ENCODE data around the gene AURKAIP1. TPM values are rescaled to one million over a fixed set of nuclear protein-coding genes. Genes with fewer than 3 reads are reported as not detected.
A peak's percentile ranks its signal among the peaks of the same experiment; 100 is the strongest.

The AURKAIP1 gene
- total and polyA plus RNA-seq, 9 donors: 6.0 to 94.0 (median 73.2) TPM

DNA sequence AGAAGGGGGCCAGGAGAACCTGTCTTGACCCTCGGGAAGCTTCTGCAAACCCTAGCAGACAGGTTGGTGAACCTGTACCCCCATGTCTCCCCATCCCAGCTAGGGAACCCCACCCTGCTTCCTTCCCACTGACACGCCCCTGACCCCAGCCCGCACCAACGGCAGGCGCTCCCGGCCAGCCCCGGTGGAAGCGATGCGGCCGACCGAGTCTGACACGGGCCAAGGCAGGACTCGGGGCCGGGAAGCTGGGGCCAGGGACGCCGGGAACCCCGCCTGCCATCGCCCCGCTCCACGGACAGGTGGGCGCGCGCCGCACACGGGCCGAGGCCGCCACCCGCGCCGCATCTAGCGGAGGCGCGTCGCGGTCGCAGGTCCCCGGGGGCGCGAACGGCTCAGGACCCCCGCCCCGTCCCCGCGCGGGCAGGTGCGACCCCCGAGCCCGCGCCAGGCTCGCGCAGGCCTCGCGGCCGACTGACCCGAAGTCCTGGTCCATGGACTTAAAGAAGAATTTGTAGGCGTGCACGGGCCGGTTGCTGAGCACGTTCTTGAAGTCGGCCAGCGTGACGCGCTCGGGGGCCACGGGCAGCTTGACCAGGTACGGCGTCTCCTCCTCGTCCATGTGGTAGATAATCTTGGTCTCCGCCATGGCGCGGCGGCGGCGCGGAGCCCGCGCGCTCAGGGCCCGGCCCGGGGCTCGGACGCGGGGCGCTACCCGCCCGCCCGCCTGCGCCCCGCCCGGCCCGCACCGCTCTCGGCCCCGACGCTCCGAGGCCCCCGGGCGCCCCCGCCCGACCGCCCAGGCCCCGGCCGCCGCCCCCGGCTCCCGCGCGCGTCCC, 26.4 kb downstream of the AURKAIP1 start:
- H3K36me3 ChIP-seq: no peaks in the 10 kb centered on the region
- H3K4me1 ChIP-seq (ENCODE audit: insufficient read depth): peaks cover 33% of the 10 kb centered on the region
- intact Hi-C loops (cut with DNase I): loop anchor here in 1 of 4 donors (1.0 to 2.0 kb wide), 3 partner anchors 24 to 75 kb away; partner anchors contain the start of genes CCNL2, CPTP, INTS11 and UBE2J2
- H3K9me3 ChIP-seq: no peaks in the 10 kb centered on the region
- DNase-seq: peak in 3 of 5 donors; percentile 64 to 77 (median 66)
- WGBS, 3 donors: 1% methylated on average over 36 to 109 of the region's 109 CpGs
- H3K27me3 ChIP-seq: no peaks in the 10 kb centered on the region
- H3K4me3 ChIP-seq: peak overlapping the region; percentile 46
- H3K27ac ChIP-seq: peak overlapping the region; percentile 20 to 53
- TF ChIP-seq POLR2A (IDR thresholded peaks at IDR 0.05) (no peak), EP300 (IDR thresholded peaks at IDR 0.05) (no peak)
- TF ChIP-seq, protein P1, sequence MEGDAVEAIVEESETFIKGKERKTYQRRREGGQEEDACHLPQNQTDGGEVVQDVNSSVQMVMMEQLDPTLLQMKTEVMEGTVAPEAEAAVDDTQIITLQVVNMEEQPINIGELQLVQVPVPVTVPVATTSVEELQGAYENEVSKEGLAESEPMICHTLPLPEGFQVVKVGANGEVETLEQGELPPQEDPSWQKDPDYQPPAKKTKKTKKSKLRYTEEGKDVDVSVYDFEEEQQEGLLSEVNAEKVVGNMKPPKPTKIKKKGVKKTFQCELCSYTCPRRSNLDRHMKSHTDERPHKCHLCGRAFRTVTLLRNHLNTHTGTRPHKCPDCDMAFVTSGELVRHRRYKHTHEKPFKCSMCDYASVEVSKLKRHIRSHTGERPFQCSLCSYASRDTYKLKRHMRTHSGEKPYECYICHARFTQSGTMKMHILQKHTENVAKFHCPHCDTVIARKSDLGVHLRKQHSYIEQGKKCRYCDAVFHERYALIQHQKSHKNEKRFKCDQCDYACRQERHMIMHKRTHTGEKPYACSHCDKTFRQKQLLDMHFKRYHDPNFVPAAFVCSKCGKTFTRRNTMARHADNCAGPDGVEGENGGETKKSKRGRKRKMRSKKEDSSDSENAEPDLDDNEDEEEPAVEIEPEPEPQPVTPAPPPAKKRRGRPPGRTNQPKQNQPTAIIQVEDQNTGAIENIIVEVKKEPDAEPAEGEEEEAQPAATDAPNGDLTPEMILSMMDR (IDR thresholded peaks at IDR 0.05): no peak

DNA sequence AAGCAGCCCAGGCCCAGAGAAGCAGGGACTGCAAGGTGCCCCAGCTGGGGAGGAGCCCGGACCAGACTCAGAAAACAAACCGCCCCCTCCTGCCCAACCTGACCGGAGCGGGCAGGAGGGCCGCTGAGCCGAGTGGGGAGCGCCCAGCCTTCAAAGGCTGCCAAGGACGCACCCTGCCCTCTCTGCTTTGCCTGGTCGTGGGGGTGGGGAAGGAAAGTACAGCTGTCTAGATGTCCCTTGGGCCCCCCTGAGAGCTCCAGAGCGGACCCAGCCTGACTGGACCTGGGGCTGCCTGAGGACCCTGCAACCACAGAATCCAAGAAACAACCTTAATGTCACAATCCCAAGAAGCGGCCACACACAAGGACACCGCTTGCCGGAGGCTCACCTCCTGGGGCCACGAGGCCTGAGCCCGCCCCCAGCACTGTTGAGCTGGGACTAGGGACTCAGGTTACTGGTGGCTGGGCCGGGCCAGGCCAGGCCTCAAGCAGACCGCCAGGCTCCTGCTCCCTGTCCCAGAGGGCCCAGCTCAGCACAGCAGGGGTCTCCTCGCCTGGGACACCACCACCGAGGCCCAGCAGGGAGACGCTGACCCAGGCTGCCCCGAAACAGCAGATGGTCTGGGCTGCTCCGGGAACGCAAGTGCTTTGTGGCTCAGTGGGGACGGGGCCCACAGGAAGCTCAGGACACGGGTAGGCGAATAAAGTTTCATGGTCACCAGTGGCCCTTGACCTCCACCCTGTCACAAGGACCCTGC, 27.2 kb downstream of the AURKAIP1 start:
- H3K4me3 ChIP-seq: peak overlapping the region; percentile 46
- H3K36me3 ChIP-seq: no peaks in the 10 kb centered on the region
- TF ChIP-seq, protein P1 (IDR thresholded peaks at IDR 0.05): no peak
- no peak for TF ChIP-seq POLR2A (IDR thresholded peaks at IDR 0.05)
- no peak for TF ChIP-seq EP300 (IDR thresholded peaks at IDR 0.05)
- DNase-seq: no peak
- intact Hi-C loops (cut with DNase I): loop anchor here in 1 of 4 donors (2.0 kb wide), 2 partner anchors 23 to 51 kb away; partner anchors contain the start of genes CCNL2, CPTP and INTS11
- WGBS, 3 donors: 14 to 18% (median 17%) methylated on average over 6 to 26 of the region's 26 CpGs
- peak overlapping the region; percentile 20 to 53 for H3K27ac ChIP-seq
- no peaks in the 10 kb centered on the region for H3K9me3 ChIP-seq
- H3K27me3 ChIP-seq: no peaks in the 10 kb centered on the region
- H3K4me1 ChIP-seq (ENCODE audit: insufficient read depth): peaks cover 33% of the 10 kb centered on the region

DNA sequence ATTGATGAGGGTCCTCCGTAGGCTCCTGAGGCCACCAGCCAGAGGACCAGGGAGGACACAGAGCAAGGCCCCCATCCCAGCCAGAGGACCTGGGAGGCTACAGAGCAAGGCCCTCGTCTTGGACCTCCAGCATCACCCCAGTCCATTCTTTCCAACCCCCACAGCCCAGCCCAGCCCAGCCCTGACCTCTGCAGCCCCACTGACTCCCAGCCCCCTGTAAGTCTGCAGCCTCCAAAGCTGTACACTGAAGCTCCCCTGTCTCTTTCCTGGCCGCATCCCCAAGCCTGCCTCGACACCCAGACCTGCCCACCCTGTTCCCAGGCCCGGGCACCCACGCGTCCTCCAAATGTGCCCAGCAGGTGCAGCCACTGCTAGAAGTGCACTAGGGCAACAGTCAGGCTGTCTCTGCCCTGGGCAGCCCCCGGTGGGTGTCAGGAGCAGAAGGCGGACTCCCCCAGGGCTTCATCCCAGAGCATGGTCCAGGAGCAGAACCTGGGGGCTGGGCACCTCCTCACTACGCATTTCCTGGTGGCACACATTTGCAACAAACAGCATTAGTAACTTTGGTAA, 27.9 kb downstream of the AURKAIP1 start:
- H3K4me1 ChIP-seq (ENCODE audit: insufficient read depth): peaks cover 33% of the 10 kb centered on the region
- intact Hi-C loops (cut with DNase I): no loop called here
- WGBS, 3 donors: 73 to 82% (median 80%) methylated on average over 10 of the region's 10 CpGs
- DNase-seq: no peak
- H3K27me3 ChIP-seq: no peaks in the 10 kb centered on the region
- no peak overlapping the region for H3K4me3 ChIP-seq
- H3K36me3 ChIP-seq: no peaks in the 10 kb centered on the region
- no peaks in the 10 kb centered on the region for H3K9me3 ChIP-seq
- peak overlapping the region; percentile 20 to 53 for H3K27ac ChIP-seq
- TF ChIP-seq, protein P1 (IDR thresholded peaks at IDR 0.05): no peak
- no peak for TF ChIP-seq EP300 (IDR thresholded peaks at IDR 0.05)
- TF ChIP-seq POLR2A (IDR thresholded peaks at IDR 0.05): no peak

DNA sequence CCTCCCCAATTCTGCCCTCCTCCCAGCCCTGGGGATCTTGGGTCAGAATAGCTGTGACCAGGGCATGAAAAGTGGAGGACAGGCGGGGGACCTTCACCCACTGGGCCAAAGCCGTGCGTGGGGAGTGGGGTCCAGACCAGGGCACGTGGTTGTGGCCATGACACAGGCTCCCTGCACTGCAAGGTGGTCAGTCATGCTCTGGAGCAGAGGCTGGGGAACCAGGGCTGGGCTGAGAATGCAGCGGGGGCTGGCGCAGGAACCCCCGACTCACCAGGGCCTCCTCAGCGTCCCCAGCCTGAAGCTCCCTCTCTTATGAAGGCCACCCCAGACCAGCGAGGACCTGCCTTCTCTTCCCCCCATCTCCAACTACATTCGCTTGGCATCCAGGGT, 28.5 kb downstream of the AURKAIP1 start:
- Histone ChIP-seq H3K9me3 (no peaks in the 10 kb centered on the region), H3K4me3 (no peak overlapping the region), H3K4me1 (ENCODE audit: insufficient read depth) (peaks cover 29% of the 10 kb centered on the region), H3K36me3 (no peaks in the 10 kb centered on the region), H3K27me3 (no peaks in the 10 kb centered on the region), H3K27ac (peak overlapping the region in 1 of 2 donors; percentile 6)
- TF ChIP-seq POLR2A (IDR thresholded peaks at IDR 0.05) (no peak), EP300 (IDR thresholded peaks at IDR 0.05) (no peak)
- TF ChIP-seq, protein P1 (IDR thresholded peaks at IDR 0.05): no peak
- WGBS, 3 donors: 84 to 93% (median 87%) methylated on average over 10 of the region's 10 CpGs
- no peak for DNase-seq
- intact Hi-C loops (cut with DNase I): no loop called here

Data from ovary (tissue), 9 donors.